Ureter (tissue), 1 donor: Measurements from ENCODE around the gene CANX. TPM values are rescaled to one million over a fixed set of nuclear protein-coding genes. Genes with fewer than 3 reads are reported as not detected.
"Not testable (repeated sequence)": the region's sequence is repeated elsewhere in the genome, so short reads cannot be mapped to it uniquely, and the experiment has no call there.

Experiments
- DNase-seq: peaks from one replicate; pipeline ENCODE4 v3.0.0-alpha.2; 2020; ENCODE audit warnings: low spot score
- total RNA-seq: library from RNA; stranded (reverse); gene quantifications from one replicate; pipeline ENCODE4 v1.2.4, GENCODE V29; 2023
- donor health status: DM: yes; HTN: yes; CAD: no.

CANX gene, protein sequence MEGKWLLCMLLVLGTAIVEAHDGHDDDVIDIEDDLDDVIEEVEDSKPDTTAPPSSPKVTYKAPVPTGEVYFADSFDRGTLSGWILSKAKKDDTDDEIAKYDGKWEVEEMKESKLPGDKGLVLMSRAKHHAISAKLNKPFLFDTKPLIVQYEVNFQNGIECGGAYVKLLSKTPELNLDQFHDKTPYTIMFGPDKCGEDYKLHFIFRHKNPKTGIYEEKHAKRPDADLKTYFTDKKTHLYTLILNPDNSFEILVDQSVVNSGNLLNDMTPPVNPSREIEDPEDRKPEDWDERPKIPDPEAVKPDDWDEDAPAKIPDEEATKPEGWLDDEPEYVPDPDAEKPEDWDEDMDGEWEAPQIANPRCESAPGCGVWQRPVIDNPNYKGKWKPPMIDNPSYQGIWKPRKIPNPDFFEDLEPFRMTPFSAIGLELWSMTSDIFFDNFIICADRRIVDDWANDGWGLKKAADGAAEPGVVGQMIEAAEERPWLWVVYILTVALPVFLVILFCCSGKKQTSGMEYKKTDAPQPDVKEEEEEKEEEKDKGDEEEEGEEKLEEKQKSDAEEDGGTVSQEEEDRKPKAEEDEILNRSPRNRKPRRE
- 584 TPM for total RNA-seq

- no peak for DNase-seq
Observed at GRCh38 chr5:179698935-179699615, at the start of gene CANX. TSS of gene CANX (plus strand) at chr5:179698967. CDS start at chr5:179705682, 6,715 bp downstream.

DNA sequence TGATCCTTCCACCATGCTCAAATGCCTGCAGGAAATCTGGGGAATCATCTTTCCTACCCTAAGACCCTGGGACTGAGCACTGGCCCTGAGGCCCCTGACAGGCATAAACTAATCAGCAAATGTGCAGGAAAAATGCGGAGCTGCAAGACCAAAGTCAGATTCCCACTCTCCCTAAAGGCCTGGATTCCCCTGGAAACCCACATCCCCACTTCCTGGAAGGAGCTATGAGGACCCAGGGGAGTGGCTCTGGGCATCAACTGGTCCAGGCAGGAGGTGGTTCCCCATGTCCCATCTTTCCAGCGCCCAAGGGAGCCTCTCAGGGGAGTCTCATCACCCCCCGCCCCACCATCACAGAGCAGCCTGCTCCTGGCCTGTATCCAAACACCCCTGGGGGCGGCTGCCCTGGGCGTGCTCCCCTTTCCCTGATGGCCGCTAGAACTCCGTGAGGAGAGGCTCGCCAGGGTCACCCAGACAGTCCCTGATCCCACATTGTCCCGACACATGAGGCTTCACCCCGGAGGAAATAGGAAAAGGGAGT is 49.5 kb upstream of the CANX start:
- not testable (repeated sequence) for DNase-seq

- not testable (repeated sequence) for DNase-seq
Observed at GRCh38 chr5:179650245-179650644, 48.5 kb upstream of the CANX start.

DNA sequence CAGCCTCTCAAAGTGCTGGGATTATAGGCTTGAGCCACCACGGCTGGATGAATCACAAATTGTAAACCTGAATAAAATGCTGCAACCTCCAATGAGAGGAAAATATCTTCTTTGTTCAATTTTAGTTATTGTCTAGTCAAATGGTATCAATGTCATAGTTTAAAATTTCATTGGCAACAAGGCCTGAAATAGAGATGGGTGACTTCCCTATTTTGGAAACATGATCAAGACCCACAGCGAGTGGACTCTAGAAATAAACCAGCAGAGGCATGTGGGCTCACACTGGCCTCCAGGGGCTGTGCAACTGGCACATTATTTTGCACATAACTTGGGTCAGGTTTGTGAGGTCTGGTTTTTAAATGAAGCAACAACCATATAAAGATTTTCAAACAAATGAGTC is 45.6 kb upstream of the CANX start:
- DNase-seq: not testable (repeated sequence)

DNA sequence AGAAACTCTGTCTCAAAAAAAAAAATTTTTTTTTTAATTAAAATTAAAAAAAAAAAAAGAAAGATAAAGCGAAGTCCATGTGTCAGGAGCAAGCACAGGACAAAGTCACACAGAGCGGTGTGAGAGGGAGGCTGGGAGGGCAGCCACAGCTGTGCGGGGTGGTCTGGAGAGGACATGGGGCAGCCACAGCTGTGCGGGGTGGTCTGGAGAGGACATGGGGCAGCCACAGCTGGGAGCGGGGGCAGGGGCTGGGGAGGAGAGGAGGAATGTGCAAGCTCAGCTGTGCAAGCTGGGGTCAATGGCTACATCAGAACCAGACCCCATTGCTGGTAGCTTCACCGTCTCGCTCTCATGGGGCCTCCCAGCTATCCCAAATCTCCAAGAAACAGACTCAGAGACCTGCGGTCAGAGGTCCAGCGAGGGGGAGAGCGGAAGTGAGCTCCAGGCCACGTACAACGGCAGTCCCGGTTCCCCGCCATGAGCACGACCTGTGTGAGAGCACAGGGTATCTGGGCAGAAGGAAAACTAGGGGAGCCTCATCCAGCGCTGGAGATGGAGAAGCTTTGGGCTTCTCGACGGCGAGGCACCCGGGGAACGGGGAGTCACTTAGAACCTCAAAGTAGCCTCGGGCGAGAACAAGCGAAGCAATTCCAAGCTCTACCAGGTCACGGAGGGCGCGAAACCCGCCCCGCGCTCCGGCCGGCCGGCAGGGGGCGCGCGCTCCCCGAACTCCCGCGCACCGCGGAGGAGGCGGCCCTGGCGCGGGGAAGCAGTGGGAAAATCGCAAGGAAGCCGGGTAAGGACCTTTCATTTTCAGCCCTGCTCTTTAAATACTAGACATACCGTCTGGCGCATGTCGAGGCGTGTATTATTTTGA is 41.2 kb upstream of the CANX start:
- not testable (repeated sequence) for DNase-seq

DNA sequence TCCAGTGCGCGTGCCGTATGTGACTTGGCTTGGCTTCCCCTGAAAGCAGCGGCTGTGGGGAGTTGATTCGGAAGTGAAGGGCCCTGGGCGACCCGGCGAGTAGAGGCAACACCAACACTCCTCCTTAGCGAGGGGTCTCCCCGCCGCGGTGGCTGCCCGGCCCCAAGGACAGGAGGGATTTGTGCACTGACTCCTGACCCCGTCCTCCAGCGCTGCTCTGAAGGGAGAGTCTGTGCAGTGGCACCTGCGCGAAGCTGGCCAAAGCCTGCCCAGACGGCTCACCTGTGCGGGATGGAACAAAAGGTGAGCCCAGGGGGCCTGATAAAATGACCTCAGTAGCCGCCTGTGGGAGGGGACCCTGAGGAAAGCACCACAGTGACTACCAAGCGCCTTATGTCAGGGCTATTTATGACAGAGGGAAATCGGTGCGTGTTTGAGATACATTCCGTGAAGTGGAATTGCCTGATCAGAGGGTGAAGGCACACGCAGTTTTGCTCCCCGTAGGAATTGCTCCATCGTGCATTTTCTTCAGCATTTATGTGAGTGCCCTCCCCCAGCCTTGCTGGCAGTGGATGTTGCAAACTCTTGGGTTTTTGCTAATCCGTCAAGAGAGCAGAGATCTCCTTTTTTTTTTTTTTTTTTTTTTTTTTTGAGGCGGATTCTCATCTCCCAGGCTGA is 40.4 kb upstream of the CANX start:
- DNase-seq: not testable (repeated sequence)

DNA sequence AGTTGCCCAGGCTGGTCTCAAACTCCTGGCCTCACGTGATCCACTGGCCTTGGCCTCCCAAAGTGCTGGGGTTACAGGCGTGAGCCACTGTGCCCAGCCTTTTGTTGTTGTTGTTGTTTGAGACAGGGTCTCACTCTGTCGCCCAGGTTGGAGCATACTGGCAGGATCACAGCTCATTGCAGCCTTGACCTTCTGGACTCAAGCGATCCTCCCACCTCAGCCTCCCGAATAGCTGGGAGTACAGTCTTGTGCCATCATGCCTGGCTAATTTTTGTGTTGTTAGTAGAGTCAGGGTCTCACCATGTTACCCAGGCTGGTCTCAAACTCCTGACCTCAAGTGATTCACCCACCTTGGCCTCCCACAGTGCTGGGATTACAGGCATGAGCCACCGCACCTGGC is 37.1 kb upstream of the CANX start:
- not testable (repeated sequence) for DNase-seq

- no peak for DNase-seq
Observed at GRCh38 chr5:179668391-179668790, 30.4 kb upstream of the CANX start.

GRCh38 chr5:179678223-179679013 is 20.3 kb upstream of the CANX start:
- DNase-seq: peak; percentile 94

GRCh38 chr5:179679014-179679674 is 19.6 kb upstream of the CANX start:
- DNase-seq: peak; percentile 78

DNA sequence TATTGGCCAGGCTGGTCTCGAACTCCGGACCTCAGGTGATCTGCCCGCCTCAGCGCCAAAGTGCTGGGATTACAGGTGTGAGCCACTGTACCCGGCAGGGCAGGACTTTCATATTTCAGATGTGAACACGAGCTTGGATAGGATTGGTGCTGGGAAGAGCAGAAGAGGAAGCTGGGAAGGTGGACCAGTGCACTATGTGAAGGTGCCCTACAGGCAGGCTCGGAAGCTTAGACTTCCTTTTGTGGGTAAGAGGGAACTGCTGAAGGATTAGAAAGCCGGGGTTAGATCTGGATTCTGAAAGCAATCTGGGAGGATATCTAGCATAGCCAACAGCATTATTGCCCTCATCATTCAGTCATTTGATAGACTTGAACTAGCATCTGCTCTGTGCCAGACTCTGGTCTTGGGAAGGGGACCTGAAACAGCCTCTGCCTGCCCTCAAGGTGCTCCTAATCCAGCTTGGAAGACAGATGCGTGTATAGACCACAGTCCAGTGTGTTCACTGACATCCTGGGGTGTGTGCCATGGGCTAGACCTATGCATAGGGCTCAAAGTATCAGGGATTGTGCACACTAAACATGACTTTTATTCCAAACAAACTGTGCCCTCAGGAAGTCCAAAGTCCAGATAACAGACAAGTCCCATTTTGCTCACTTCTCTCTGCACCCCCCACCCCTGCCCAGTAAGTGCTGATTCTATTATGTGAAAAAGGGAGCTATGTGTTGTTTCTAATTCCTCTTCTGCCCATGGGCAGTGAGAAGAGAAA is 18.6 kb upstream of the CANX start:
- DNase-seq: no peak

- DNase-seq: no peak
Observed at GRCh38 chr5:179680780-179681401, 17.9 kb upstream of the CANX start, which contains the start of gene CBY3. TSS of gene CBY3 (minus strand) at chr5:179681034. CDS start at chr5:179680918, 116 bp downstream.

DNA sequence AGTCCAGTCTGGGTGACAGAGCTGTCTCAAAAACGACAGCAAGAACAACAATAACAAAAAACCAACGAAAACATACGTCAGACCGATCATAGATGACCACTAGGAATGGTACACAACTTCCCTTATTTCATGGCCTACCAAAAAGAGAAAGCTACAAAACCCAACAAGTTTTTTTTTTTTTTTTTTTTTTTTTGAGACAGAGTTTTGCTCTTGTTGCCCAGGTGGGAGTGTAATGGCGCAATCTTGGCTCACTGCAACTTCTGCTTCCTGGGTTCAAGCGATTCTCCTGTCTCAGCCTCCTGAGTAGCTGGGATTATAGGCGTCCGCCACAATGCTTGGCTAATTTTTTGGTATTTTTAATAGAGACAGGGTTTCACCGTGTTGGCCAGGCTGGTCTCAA is 9.6 kb upstream of the CANX start:
- not testable (repeated sequence) for DNase-seq

DNA sequence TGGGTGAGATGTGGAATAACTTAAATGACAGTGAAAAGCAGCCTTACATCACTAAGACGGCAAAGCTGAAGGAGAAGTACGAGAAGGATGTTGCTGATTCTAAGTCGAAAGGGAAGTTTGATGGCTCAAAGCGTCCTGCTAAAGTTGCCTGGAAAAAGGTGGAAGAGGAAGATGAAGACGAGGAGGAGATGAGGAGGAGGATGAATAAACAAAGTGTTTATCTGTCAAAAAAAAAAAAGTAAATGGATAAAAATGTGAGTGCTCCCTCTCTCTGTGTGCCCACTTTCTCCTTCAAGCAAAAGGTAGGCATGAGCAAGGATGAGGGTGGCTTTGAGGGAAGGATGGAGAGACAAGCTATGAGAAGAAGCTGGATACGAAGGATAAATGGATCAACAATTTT is 4.2 kb upstream of the CANX start:
- no peak for DNase-seq

GRCh38 chr5:179696603-179697002 is 2.2 kb upstream of the CANX start:
- no peak for DNase-seq

- DNase-seq: no peak
Observed at GRCh38 chr5:179697108-179697507, 1.7 kb upstream of the CANX start.

GRCh38 chr5:179697543-179697942 is 1.2 kb upstream of the CANX start:
- DNase-seq: not testable (repeated sequence)
